Umbilical cord (tissue), 2 donors: ENCODE measurements around the gene OR4D6. TPM values are rescaled to one million over a fixed set of nuclear protein-coding genes. Genes with fewer than 3 reads are reported as not detected.
A peak's percentile ranks its signal among the peaks of the same experiment; 100 is the strongest.
"Not testable (repeated sequence)": the region's sequence is repeated elsewhere in the genome, so short reads cannot be mapped to it uniquely, and the experiment has no call there.

Source experiments
- DNase-seq: peaks from one replicate; pipeline ENCODE4 v3.0.0-alpha.2; 2015; ENCODE audit warnings: low spot score
- total RNA-seq: library from RNA; depleted of rRNA; stranded (reverse); fragments of >200 nt; gene quantifications from one replicate; pipeline ENCODE4 v1.2.3, GENCODE V29; 2014; ENCODE audit warnings: low replicate concordance; ENCODE audit not compliant: insufficient read depth

The OR4D6 gene
- total RNA-seq, result 0.96 TPM

- no peak for DNase-seq
Observed at GRCh38 chr11:59456661-59457060, at the start of gene OR4D6. Gene OR4D6 (plus strand): TSS chr11:59456961. CDS start chr11:59456961, 0 bp downstream.

GRCh38 chr11:59413646-59414045, 43.1 kb upstream of the OR4D6 start:
- DNase-seq, result no peak

GRCh38 chr11:59415111-59415510, 41.6 kb upstream of the OR4D6 start:
- no peak for DNase-seq

- DNase-seq, result no peak
Observed at GRCh38 chr11:59416613-59417012, 40.1 kb upstream of the OR4D6 start.

GRCh38 chr11:59417023-59417422, 39.7 kb upstream of the OR4D6 start:
- DNase-seq, result peak; percentile 3

GRCh38 chr11:59418156-59418555, 38.6 kb upstream of the OR4D6 start:
- peak; percentile 5 for DNase-seq

GRCh38 chr11:59423835-59424234, 32.9 kb upstream of the OR4D6 start:
- DNase-seq, result no peak

- no peak for DNase-seq
Observed at GRCh38 chr11:59425131-59425530, 31.6 kb upstream of the OR4D6 start.

- DNase-seq, result no peak
Observed at GRCh38 chr11:59426361-59427067, 30.2 kb upstream of the OR4D6 start, which contains the start of gene OR5A2. Gene OR5A2 (minus strand): TSS chr11:59426413. CDS start chr11:59422953, 3,460 bp downstream.

GRCh38 chr11:59427068-59427382, 29.7 kb upstream of the OR4D6 start:
- no peak for DNase-seq

- DNase-seq, result peak; percentile 24
Observed at GRCh38 chr11:59429924-59430516, 26.7 kb upstream of the OR4D6 start.

GRCh38 chr11:59436169-59436568, 20.6 kb upstream of the OR4D6 start, which contains the start of gene OR5A1:
Gene OR5A1 (plus strand): TSS chr11:59436469. CDS start chr11:59443169, 6,700 bp downstream.
- DNase-seq, result no peak

GRCh38 chr11:59437770-59438169, 19.0 kb upstream of the OR4D6 start:
- no peak for DNase-seq

GRCh38 chr11:59445624-59446023, 11.1 kb upstream of the OR4D6 start:
- not testable (repeated sequence) for DNase-seq

GRCh38 chr11:59448484-59448883, 8.3 kb upstream of the OR4D6 start:
- DNase-seq, result no peak

- no peak for DNase-seq
Observed at GRCh38 chr11:59459916-59460315, 3.2 kb downstream of the OR4D6 start.

- peak; percentile 28 for DNase-seq
Observed at GRCh38 chr11:59463190-59463641, 6.5 kb downstream of the OR4D6 start.

- no peak for DNase-seq
Observed at GRCh38 chr11:59473015-59473414, 16.3 kb downstream of the OR4D6 start, which contains the start of gene OR4D10. Gene OR4D10 (plus strand): TSS chr11:59473315. CDS start chr11:59477430, 4,115 bp downstream.

GRCh38 chr11:59475176-59475575, 18.4 kb downstream of the OR4D6 start:
- DNase-seq, result no peak

- no peak for DNase-seq
Observed at GRCh38 chr11:59479906-59480305, 23.1 kb downstream of the OR4D6 start.

GRCh38 chr11:59480359-59480758, 23.6 kb downstream of the OR4D6 start:
- DNase-seq, result no peak

- DNase-seq, result no peak
Observed at GRCh38 chr11:59501931-59502330, 45.2 kb downstream of the OR4D6 start.

GRCh38 chr11:59503276-59503675, 46.5 kb downstream of the OR4D6 start, which contains the start of gene OR4D11:
Gene OR4D11 (plus strand): TSS chr11:59503576. CDS start chr11:59503576, 0 bp downstream.
- DNase-seq, result no peak
